ENCODE measurements around the gene FGD2. TPM values are rescaled to one million over a fixed set of nuclear protein-coding genes. Genes with fewer than 3 reads are reported as not detected.

Gene FGD2
- total and polyA plus RNA-seq, 10 of the 15 experiments (the other 5 are each of a cell fraction or from before 2014, with no cell fraction given): 5.2 to 88.1 (median 33.2) TPM

DNA sequence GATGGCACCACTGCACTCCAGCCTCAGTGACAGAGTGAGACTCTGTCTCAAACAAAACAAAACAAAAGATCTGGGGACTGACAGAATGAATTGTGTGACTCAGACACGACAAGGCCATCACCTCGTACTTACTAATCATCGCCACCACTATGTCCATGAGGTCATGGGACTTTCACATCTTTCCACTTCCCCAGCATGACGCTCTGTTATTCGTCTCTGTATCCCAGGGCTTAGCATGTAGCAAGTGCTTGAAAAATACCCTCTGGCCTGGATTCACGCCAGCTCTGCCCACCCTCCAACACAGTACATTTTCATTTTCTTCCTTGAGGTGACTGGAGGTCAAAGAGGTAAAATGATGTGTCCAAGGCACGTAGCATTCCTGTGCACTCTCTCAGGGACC, 27.8 kb downstream of the FGD2 start:
- CTCF ChIA-PET: interaction anchor here (0.9 to 2.5 kb wide), 8 partner anchors 11 to 176 kb away, joined by 3 to 10 read pairs (median 5); partner anchors contain the start of gene C6orf89
- Histone ChIP-seq H3K9ac (ENCODE audit: control insufficient read depth, insufficient read depth, low read length) (no peak overlapping the region), H3K4me2 (ENCODE audit: control insufficient read depth, insufficient read depth) (no peak overlapping the region), H3K27me3 (replicated peaks in 1 of 2; ENCODE audit: control insufficient read depth in 2 of 2, insufficient read depth in 2 of 2, low read length in 1 of 2) (no peaks in the 10 kb centered on the region), H3K4me3 (no peak overlapping the region), H3K36me3 (ENCODE audit: control insufficient read depth in 2 of 2, insufficient read depth in 2 of 2, low read length in 1 of 2) (peaks cover 0 to 5% of the 10 kb centered on the region in 2 experiments; a peak in 2 of 4 replicates), H4K20me1 (ENCODE audit: control insufficient read depth, insufficient read depth) (no peaks in the 10 kb centered on the region), H3K79me2 (ENCODE audit: control insufficient read depth, insufficient read depth, low read length) (no peaks in the 10 kb centered on the region), H3K4me1 (ENCODE audit: control insufficient read depth, insufficient read depth, low read length) (no peaks in the 10 kb centered on the region), H3K9me3 (replicated peaks; ENCODE audit: control insufficient read depth, insufficient read depth, low read length) (no peaks in the 10 kb centered on the region; the same call in 2 of the 3 replicates), H3K27ac (ENCODE audit: control insufficient read depth, insufficient read depth) (no peak overlapping the region), H2AFZ (ENCODE audit: control insufficient read depth, low read depth, low read length) (no peak overlapping the region)
- RAD21 ChIA-PET (ENCODE audit: unreplicated experiment): interaction anchor here (1.0 kb wide), 1 partner anchor 139 kb away, joined by 3 read pairs; no protein-coding TSS in a partner anchor
- FAIRE-seq (no peak), DNase-seq (ENCODE audit: low read depth, low spot score) (no peak), ATAC-seq (no peak)
- in situ Hi-C loops (cut with MboI): no loop called here
- WGBS (ENCODE audit: insufficient coverage, insufficient replicate concordance, low lambda C conversion rate, missing lambda C conversion rate): 78% methylated on average over 7 of the region's 7 CpGs
- SMC1A ChIA-PET (ENCODE audit: uncharacterized antibody, unreplicated experiment): interaction anchor here (1.2 to 1.3 kb wide), 2 partner anchors 16 to 177 kb away, joined by 3 read pairs; no protein-coding TSS in a partner anchor
- no TSS peak for BruUV-seq (replicated peaks)
- intact Hi-C loops (cut with micrococcal nuclease; ENCODE audit: unreplicated experiment): no loop called here
- POLR2A ChIA-PET: no interaction called here
- TF ChIP-seq MTA3 (IDR thresholded peaks at IDR 0.05; ENCODE audit: borderline replicate concordance, low read length) (no peak), CREB1 (IDR thresholded peaks at IDR 0.05; ENCODE audit: low read depth) (0 out of 2 replicates have a peak, but pooled peaks have one; percentile 34)

DNA sequence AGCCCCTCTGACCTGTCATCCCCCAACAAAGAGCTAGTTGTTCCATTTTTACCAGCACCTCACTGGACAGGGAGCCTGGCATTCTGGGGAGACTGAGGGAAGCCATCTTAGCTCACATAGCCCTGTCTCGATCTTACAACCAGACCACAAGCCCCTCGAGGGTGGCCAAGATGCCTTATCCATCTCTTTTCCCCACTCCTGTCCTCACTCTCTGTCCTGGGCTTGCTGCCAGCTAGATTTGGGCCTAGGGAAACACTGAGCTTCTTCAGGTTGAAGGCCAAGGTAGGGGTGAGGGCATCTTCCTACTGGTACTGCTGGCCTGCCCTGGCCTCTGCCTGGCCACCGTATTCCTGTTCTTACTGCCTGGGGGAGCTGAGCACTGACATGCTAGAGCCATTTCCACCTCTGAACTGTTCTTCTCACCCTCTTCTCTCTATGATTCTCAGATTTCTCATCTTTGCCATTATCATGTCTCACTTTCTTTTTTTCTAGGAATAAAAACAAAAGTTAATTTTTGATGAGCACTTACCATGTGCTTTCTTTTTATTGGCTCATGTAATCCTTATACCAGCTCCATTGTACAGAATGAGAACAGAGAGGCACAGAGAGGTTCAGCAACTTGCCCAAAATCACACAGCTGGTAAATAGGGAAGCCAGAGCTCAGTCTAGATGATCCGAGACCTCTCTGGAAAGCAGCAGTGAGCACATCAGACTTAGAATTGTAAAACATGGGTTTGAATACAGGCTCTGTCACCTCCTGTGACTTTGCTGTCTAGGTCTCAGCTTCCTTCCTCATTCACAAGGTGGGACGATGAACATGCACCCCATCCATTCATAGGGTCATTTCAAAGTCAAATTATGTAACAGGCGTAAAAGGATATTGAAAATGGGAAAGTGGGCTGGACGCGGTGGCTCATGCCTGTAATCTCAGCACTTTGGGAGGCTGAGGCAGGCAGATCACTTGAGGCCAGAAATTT, 28.7 kb downstream of the FGD2 start:
- Histone ChIP-seq H3K4me2 (ENCODE audit: control insufficient read depth, insufficient read depth) (no peak overlapping the region), H3K9me3 (replicated peaks; ENCODE audit: control insufficient read depth, insufficient read depth, low read length) (no peaks in the 10 kb centered on the region; the same call in 2 of the 3 replicates), H3K4me1 (ENCODE audit: control insufficient read depth, insufficient read depth, low read length) (no peaks in the 10 kb centered on the region), H3K79me2 (ENCODE audit: control insufficient read depth, insufficient read depth, low read length) (no peaks in the 10 kb centered on the region), H4K20me1 (ENCODE audit: control insufficient read depth, insufficient read depth) (no peaks in the 10 kb centered on the region), H3K36me3 (ENCODE audit: control insufficient read depth in 2 of 2, insufficient read depth in 2 of 2, low read length in 1 of 2) (peaks cover 0 to 5% of the 10 kb centered on the region in 2 experiments; a peak in 2 of 4 replicates), H3K27ac (ENCODE audit: control insufficient read depth, insufficient read depth) (no peak overlapping the region), H3K4me3 (no peak overlapping the region), H2AFZ (ENCODE audit: control insufficient read depth, low read depth, low read length) (no peak overlapping the region), H3K27me3 (replicated peaks in 1 of 2; ENCODE audit: control insufficient read depth in 2 of 2, insufficient read depth in 2 of 2, low read length in 1 of 2) (no peaks in the 10 kb centered on the region), H3K9ac (ENCODE audit: control insufficient read depth, insufficient read depth, low read length) (no peak overlapping the region)
- BruUV-seq (replicated peaks): no TSS peak
- ATAC-seq: no peak
- no peak for DNase-seq (ENCODE audit: low read depth, low spot score)
- intact Hi-C loops (cut with micrococcal nuclease; ENCODE audit: unreplicated experiment): no loop called here
- ChIA-PET RAD21 (ENCODE audit: unreplicated experiment) (interaction anchor here (0.5 to 1.3 kb wide), 3 partner anchors 138 to 543 kb away, joined by 3 read pairs; no protein-coding TSS in a partner anchor), SMC1A (ENCODE audit: uncharacterized antibody, unreplicated experiment) (interaction anchor here (1.2 to 1.7 kb wide), 3 partner anchors 17 to 176 kb away, joined by 3 to 6 read pairs (median 3); no protein-coding TSS in a partner anchor), POLR2A (no interaction called here), CTCF (interaction anchor here (0.8 to 2.5 kb wide), 10 partner anchors 10 to 175 kb away, joined by 3 to 10 read pairs (median 4); partner anchors contain the start of gene C6orf89)
- 66% methylated on average over 8 of the region's 8 CpGs for WGBS (ENCODE audit: insufficient coverage, insufficient replicate concordance, low lambda C conversion rate, missing lambda C conversion rate)
- in situ Hi-C loops (cut with MboI): no loop called here
- no peak for FAIRE-seq
- TF ChIP-seq PML (IDR thresholded peaks at IDR 0.05; ENCODE audit: low read length): no peak
- no peak for TF ChIP-seq MXI1 (IDR thresholded peaks at IDR 0.05; ENCODE audit: low read depth, low read length)
- TF ChIP-seq, protein P1, sequence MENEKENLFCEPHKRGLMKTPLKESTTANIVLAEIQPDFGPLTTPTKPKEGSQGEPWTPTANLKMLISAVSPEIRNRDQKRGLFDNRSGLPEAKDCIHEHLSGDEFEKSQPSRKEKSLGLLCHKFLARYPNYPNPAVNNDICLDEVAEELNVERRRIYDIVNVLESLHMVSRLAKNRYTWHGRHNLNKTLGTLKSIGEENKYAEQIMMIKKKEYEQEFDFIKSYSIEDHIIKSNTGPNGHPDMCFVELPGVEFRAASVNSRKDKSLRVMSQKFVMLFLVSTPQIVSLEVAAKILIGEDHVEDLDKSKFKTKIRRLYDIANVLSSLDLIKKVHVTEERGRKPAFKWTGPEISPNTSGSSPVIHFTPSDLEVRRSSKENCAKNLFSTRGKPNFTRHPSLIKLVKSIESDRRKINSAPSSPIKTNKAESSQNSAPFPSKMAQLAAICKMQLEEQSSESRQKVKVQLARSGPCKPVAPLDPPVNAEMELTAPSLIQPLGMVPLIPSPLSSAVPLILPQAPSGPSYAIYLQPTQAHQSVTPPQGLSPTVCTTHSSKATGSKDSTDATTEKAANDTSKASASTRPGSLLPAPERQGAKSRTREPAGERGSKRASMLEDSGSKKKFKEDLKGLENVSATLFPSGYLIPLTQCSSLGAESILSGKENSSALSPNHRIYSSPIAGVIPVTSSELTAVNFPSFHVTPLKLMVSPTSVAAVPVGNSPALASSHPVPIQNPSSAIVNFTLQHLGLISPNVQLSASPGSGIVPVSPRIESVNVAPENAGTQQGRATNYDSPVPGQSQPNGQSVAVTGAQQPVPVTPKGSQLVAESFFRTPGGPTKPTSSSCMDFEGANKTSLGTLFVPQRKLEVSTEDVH (IDR thresholded peaks at IDR 0.05; ENCODE audit: low read depth, partially characterized antibody): no peak
- no peak for TF ChIP-seq IKZF2 (IDR thresholded peaks at IDR 0.05)
- TF ChIP-seq, protein P2, sequence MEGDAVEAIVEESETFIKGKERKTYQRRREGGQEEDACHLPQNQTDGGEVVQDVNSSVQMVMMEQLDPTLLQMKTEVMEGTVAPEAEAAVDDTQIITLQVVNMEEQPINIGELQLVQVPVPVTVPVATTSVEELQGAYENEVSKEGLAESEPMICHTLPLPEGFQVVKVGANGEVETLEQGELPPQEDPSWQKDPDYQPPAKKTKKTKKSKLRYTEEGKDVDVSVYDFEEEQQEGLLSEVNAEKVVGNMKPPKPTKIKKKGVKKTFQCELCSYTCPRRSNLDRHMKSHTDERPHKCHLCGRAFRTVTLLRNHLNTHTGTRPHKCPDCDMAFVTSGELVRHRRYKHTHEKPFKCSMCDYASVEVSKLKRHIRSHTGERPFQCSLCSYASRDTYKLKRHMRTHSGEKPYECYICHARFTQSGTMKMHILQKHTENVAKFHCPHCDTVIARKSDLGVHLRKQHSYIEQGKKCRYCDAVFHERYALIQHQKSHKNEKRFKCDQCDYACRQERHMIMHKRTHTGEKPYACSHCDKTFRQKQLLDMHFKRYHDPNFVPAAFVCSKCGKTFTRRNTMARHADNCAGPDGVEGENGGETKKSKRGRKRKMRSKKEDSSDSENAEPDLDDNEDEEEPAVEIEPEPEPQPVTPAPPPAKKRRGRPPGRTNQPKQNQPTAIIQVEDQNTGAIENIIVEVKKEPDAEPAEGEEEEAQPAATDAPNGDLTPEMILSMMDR (IDR thresholded peaks at IDR 0.05 in 2 of 3, conservative IDR thresholded peaks at IDR 0.05 in 1 of 3; ENCODE audit: control insufficient read depth in 2 of 3, extremely low read depth in 1 of 3, insufficient read depth in 1 of 3, low read depth in 3 of 3, low read length in 3 of 3): no peak
- TF ChIP-seq ZBED1 (IDR thresholded peaks at IDR 0.05; ENCODE audit: borderline replicate concordance): no peak
- TF ChIP-seq FOXK2 (IDR thresholded peaks at IDR 0.05): no peak
- TF ChIP-seq CREB1 (IDR thresholded peaks at IDR 0.05; ENCODE audit: low read depth): no peak
- TF ChIP-seq KAT2A (conservative IDR thresholded peaks at IDR 0.05; ENCODE audit: control insufficient read depth, low read depth, low read length): no peak
